H1 (cell line): Measurements from ENCODE around the gene SEMA3D. TPM values are rescaled to one million over a fixed set of nuclear protein-coding genes. Genes with fewer than 3 reads are reported as not detected.

Experiments used
- CBX5 ChIP-seq: fragments of 300-800, 300-1000 bp; sonication (generic); IDR thresholded peaks from 2 replicates; pipeline ENCODE4 v1.7.1; 2016; ENCODE audit warnings: antibody characterized with exemption, low read length, low read depth
- CEBPB ChIP-seq: IDR thresholded peaks from 2 replicates; pipeline ENCODE4 v1.6.1; 2012; ENCODE audit warnings: low read depth, low read length
- CTBP2 ChIP-seq: IDR thresholded peaks from 2 replicates; pipeline ENCODE4 v1.7.0; 2011; ENCODE audit warnings: borderline replicate concordance, mild to moderate bottlenecking, moderate library complexity, mixed read lengths, low read length; ENCODE audit not compliant: insufficient read depth, insufficient read length
- EZH2 ChIP-seq: fragments of 200-600 bp; sonication (generic); IDR thresholded peaks from 2 replicates; pipeline ENCODE4 v1.7.1; 2012; ENCODE audit warnings: low read depth, mild to moderate bottlenecking, moderate library complexity, low read length, inconsistent platforms; ENCODE audit not compliant: severe bottlenecking
- GTF2F1 ChIP-seq: IDR thresholded peaks from 2 replicates; pipeline ENCODE4 v1.6.1; 2012; ENCODE audit warnings: low read depth, low read length, improper control_type of control experiment, borderline replicate concordance
- POU5F1 ChIP-seq: IDR thresholded peaks from 2 replicates; pipeline ENCODE4 v1.6.1; 2011; ENCODE audit warnings: low read depth, mild to moderate bottlenecking, low read length, moderate library complexity
- RXRA ChIP-seq: IDR thresholded peaks from 2 replicates; pipeline ENCODE4 v1.6.1; 2011; ENCODE audit warnings: low read depth, mild to moderate bottlenecking, low read length, moderate library complexity; ENCODE audit not compliant: insufficient read depth
- SUZ12 ChIP-seq: fragments of 200-600 bp; sonication (generic); IDR thresholded peaks from 2 replicates; pipeline ENCODE4 v1.6.1; 2012; ENCODE audit warnings: mild to moderate bottlenecking, inconsistent platforms, low read length, moderate library complexity, mixed read lengths
- polyA plus RNA-seq, 7 experiments: library from polyadenylated mRNA; depleted of rRNA in 3 of 7; stranded (reverse) in 5 of 7; unstranded in 2 of 7; fragments of >200 nt in 5 of 7; fragments of 200-250 nt in 2 of 7; gene quantifications; 1 replicate in 5 of 7; 2 replicates in 1 of 7; 4 replicates in 1 of 7; pipeline versions ENCODE4 v1.2.1 to v1.2.3, GENCODE V29; 2011 to 2013; ENCODE audit warnings: missing spikeins in 2 of 7, mixed read lengths in 2 of 7
- total RNA-seq: library from RNA; stranded (reverse); fragmentation: NEBNext Ultra II Directional; extraction: Animal tissue kit (Norgen Biotek cat#: 25700); gene quantifications from 2 replicates; pipeline ENCODE4 v1.2.1, GENCODE V29; 2021
- TF ChIP-seq, protein P1 (sequence below): fragments of 300-600 bp; sonication (generic); IDR thresholded peaks from 2 replicates; pipeline ENCODE4 v1.7.1; 2012; ENCODE audit warnings: low read length, moderate library complexity, mild to moderate bottlenecking, inconsistent platforms; ENCODE audit not compliant: insufficient replicate concordance
- TF ChIP-seq, protein P2 (sequence below): IDR thresholded peaks from 2 replicates; pipeline ENCODE4 v1.6.1; 2012; ENCODE audit warnings: inconsistent platforms

The SEMA3D gene
- total and polyA plus RNA-seq, 2 of the 8 experiments (the other 6 are each of a cell fraction or from before 2014, with no cell fraction given), result 1.6 to 3.5 TPM

DNA sequence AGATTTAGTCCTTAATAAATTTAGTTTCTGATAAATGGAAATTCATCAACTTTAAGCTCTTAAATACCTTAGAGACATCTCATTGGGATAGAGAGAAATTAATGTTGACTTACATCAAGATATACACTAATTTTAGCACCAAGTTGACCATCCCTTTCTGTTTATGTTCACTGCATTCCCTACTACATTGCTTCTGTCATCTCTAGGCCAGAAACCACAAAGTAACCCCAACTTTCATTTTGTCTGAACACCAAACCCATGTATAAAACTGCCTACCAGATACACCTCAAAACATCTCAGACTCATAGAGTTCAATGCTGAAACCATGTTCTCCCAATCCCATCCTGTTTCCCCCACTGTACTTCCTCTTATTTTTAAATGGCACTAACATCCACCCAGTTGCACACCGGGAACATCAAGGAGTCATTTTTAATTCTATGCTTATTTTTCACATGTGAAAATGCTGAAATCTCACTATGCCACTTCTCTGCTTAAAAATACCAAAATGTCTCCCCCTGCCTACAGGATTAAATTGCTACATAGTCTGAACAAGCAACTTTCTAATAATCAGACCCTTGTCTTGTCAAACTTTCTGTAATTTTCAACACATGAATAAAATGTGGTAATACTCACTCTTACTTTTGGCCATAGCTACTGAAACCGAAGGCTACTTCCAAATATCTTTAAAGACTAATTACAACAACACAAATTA lies 201.6 kb downstream of the SEMA3D start (continued):
- TF ChIP-seq, protein P1, sequence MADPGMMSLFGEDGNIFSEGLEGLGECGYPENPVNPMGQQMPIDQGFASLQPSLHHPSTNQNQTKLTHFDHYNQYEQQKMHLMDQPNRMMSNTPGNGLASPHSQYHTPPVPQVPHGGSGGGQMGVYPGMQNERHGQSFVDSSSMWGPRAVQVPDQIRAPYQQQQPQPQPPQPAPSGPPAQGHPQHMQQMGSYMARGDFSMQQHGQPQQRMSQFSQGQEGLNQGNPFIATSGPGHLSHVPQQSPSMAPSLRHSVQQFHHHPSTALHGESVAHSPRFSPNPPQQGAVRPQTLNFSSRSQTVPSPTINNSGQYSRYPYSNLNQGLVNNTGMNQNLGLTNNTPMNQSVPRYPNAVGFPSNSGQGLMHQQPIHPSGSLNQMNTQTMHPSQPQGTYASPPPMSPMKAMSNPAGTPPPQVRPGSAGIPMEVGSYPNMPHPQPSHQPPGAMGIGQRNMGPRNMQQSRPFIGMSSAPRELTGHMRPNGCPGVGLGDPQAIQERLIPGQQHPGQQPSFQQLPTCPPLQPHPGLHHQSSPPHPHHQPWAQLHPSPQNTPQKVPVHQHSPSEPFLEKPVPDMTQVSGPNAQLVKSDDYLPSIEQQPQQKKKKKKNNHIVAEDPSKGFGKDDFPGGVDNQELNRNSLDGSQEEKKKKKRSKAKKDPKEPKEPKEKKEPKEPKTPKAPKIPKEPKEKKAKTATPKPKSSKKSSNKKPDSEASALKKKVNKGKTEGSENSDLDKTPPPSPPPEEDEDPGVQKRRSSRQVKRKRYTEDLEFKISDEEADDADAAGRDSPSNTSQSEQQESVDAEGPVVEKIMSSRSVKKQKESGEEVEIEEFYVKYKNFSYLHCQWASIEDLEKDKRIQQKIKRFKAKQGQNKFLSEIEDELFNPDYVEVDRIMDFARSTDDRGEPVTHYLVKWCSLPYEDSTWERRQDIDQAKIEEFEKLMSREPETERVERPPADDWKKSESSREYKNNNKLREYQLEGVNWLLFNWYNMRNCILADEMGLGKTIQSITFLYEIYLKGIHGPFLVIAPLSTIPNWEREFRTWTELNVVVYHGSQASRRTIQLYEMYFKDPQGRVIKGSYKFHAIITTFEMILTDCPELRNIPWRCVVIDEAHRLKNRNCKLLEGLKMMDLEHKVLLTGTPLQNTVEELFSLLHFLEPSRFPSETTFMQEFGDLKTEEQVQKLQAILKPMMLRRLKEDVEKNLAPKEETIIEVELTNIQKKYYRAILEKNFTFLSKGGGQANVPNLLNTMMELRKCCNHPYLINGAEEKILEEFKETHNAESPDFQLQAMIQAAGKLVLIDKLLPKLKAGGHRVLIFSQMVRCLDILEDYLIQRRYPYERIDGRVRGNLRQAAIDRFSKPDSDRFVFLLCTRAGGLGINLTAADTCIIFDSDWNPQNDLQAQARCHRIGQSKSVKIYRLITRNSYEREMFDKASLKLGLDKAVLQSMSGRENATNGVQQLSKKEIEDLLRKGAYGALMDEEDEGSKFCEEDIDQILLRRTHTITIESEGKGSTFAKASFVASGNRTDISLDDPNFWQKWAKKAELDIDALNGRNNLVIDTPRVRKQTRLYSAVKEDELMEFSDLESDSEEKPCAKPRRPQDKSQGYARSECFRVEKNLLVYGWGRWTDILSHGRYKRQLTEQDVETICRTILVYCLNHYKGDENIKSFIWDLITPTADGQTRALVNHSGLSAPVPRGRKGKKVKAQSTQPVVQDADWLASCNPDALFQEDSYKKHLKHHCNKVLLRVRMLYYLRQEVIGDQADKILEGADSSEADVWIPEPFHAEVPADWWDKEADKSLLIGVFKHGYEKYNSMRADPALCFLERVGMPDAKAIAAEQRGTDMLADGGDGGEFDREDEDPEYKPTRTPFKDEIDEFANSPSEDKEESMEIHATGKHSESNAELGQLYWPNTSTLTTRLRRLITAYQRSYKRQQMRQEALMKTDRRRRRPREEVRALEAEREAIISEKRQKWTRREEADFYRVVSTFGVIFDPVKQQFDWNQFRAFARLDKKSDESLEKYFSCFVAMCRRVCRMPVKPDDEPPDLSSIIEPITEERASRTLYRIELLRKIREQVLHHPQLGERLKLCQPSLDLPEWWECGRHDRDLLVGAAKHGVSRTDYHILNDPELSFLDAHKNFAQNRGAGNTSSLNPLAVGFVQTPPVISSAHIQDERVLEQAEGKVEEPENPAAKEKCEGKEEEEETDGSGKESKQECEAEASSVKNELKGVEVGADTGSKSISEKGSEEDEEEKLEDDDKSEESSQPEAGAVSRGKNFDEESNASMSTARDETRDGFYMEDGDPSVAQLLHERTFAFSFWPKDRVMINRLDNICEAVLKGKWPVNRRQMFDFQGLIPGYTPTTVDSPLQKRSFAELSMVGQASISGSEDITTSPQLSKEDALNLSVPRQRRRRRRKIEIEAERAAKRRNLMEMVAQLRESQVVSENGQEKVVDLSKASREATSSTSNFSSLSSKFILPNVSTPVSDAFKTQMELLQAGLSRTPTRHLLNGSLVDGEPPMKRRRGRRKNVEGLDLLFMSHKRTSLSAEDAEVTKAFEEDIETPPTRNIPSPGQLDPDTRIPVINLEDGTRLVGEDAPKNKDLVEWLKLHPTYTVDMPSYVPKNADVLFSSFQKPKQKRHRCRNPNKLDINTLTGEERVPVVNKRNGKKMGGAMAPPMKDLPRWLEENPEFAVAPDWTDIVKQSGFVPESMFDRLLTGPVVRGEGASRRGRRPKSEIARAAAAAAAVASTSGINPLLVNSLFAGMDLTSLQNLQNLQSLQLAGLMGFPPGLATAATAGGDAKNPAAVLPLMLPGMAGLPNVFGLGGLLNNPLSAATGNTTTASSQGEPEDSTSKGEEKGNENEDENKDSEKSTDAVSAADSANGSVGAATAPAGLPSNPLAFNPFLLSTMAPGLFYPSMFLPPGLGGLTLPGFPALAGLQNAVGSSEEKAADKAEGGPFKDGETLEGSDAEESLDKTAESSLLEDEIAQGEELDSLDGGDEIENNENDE, result no peak
- TF ChIP-seq CEBPB (no peak), CTBP2 (no peak), EZH2 (no peak), GTF2F1 (no peak), RXRA (no peak), CBX5 (no peak), SUZ12 (no peak), POU5F1 (no peak)
- TF ChIP-seq, protein P2, sequence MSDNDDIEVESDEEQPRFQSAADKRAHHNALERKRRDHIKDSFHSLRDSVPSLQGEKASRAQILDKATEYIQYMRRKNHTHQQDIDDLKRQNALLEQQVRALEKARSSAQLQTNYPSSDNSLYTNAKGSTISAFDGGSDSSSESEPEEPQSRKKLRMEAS, result no peak
